HG03432 (cell line): ENCODE measurements around the gene MME.
A peak's percentile ranks its signal among the peaks of the same experiment; 100 is the strongest.
"Not testable (repeated sequence)": the region's sequence is repeated elsewhere in the genome, so short reads cannot be mapped to it uniquely, and the experiment has no call there.

Source experiments
- ATAC-seq: cut with Tn5 transposase; IDR thresholded peaks from one replicate; pipeline ENCODE4 v1.9.1; 2021; ENCODE audit warnings: mild to moderate bottlenecking, moderate library complexity; ENCODE audit not compliant: unreplicated experiment

MME gene

DNA sequence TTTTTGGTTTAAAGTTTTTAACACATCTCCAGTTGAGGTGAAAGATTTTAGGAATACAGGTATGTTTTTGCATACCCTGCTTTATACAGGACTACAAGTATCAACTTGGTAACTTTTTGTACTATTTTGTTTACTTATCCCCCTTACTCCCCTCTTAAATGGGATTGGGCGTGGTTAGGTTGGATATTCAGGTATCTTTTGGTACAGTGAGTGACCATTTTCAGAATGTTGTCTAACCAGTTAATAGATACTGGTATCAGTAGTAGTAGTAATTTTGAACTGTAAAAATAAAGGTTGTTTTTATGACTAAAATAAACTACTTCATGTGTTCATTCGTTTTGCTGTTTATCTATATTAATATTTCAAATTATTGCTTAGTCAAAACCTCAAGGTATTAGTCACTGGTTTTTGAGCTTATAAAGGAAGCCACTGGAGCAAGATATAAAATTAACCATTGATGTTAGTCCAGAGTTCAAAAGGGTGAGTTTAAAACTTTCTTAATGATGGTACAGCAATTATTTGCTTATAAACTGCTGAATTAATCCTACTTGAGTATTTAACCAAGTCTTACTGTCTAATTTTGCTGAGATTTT, 3.3 kb downstream of the MME start:
- ATAC-seq = no peak

- ATAC-seq = no peak
Measured at GRCh38 chr3:155084567-155084966, 4.4 kb downstream of the MME start.

DNA sequence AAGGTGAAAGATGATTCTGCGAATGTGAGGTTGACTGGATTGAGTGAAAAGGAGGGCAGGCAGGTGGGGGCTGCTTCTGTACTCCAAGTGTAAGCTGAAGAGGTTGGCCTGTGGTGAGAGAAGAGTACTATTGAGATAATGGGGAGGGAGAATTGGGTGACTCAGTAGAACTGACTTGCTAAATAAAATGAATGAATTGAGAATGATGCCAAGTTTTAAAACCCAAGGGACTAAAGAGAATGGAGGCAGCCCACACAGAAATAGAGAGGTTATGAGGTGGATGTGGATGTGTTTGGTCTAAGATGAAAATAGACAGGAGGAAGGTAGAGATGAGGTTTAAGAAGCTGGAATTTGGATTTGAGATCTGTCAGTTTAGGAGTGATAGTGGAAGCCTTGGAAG, 5.9 kb downstream of the MME start:
- ATAC-seq = no peak

DNA sequence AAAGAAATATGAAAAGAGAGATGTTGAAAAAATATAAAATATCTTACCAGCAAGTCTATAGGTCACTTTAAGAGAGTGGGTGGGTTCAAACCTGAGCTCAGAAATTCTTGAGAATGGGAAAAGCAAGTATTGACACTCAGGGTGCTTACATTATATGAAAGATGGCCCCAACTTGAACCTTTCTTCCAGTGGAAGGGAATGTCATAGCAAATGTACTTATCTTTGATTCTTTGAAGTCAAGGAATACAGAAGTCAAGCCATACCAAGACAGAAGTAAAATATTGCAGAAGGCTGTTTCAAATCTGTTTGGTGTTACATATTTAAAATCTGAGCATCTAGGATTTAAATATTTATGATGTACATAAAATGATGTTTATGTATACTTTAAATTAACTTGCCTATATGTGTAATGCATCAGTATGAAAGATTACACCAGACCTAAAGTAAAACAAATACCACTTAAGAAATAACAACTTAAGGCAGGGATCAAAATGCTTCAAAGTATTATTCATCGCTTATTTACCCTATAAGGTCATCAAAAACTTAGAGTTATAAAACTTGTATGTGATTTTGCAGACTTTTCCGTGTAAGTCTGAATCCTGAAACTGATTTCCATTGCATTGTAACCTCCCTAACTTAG, 8.7 kb downstream of the MME start:
- ATAC-seq = no peak

DNA sequence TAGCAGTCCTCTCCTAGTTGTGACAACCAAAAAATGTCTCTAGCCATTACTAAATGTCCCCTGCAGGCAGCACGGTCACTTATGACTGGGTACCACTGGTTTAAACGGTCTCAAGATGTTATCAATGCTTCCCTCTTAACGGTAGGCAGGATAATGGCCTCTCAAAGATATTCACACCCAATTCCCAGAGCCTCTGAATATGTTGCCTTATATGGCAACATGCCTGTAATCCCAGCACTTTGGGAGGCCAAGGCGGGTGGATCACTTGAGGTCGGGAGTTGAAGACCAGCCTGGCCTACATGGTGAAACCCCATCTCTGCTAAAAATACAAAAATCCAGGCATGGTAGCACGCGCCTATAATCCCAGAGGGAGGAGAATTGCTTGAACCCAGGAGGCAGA, 9.4 kb downstream of the MME start:
- no peak for ATAC-seq

- ATAC-seq = no peak
Measured at GRCh38 chr3:155093261-155093660, 13.1 kb downstream of the MME start.

DNA sequence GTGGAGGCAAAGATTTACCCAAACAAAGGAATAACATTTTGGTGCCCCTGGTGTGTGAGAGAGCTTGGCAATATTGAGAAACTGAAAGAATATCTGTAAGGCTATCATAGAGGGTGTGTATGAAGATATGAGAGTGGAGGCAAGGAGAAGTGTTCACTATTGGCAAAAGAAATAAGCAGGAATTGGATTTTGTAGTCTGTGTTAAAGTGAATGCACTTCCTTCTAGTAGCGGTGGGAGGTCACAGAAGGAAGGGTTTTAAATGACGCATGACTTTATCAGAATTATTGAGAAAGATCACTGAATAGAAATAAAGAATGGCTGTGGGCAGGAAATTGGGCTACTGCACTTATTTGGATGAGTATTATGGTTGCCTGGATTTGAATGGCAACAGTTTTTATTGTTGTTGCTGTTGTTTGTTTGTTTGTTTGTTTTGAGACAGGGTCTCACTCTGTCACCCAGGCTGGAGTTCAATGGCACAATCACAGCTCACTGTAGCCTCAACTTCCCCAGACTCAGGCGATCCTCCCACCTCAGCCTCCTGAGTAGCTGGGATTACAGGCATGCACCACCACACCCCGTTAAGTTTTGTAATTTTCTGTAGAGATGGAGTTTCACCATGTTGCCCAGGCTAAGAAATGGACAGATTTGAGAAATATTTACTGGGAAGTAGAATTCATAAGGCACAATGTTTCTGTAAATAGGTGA, 16.3 kb downstream of the MME start:
- no peak for ATAC-seq

GRCh38 chr3:155097009-155097349, 16.9 kb downstream of the MME start:
- no peak for ATAC-seq

- no peak for ATAC-seq
Measured at GRCh38 chr3:155101398-155101797, 21.3 kb downstream of the MME start.

DNA sequence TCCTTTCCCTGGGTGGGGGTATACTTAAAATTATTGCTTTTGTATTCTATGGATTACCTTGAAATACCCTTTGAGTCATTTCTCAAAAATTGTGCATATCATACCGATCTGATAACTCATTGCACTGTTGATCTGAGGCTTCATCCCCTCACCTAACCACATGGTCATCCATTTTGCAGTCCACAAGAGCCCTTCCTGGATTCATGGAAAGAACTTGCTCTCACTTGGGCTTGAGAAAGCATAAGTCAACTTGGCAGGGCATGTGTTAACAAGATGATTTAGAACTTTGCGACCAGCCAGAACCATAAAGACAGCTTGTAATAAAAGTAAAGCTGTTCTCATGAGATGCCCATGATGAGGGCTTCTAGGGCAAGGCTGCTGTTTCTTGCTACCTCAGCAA, 22.2 kb downstream of the MME start:
- no peak for ATAC-seq

DNA sequence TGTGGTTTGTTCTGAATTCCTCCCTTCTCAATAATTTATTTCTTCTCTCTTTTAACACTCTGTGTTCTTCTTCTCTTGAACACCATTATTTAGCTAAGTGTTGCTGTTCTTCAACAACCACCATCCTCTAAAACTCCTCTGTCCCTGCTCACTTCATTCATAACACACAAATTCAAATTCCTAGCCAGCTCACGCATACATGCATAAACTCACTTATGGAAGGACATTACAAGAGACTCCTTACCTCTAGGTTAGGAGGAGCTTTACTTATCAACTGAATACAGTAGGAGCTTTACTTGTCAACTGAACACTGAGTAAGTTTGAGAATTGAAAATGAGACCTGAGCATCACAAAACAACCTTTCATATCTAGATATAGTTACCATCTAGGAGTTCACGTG, 23.6 kb downstream of the MME start:
- no peak for ATAC-seq

GRCh38 chr3:155106119-155106518, 26.0 kb downstream of the MME start:
- ATAC-seq = no peak

DNA sequence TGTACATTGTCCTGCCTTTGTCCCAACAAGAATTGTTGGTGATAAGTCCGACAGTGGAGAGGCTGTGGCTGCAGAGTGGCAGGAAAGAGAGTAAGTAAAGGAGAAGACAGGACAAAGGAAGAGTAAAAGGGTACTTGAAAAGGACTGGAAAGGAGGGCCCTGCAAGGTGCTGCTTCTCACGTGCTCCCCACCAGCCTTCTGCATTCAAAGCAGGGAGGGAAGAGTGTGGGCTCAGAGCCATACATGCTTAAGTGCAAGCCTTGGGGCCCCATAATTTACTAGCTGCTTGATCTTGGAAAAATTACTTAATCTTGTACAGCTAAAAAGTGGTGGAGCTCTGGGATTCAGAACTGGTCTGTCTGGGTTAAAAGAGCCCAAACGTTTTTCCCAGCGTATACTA, 29.9 kb downstream of the MME start:
- no peak for ATAC-seq

DNA sequence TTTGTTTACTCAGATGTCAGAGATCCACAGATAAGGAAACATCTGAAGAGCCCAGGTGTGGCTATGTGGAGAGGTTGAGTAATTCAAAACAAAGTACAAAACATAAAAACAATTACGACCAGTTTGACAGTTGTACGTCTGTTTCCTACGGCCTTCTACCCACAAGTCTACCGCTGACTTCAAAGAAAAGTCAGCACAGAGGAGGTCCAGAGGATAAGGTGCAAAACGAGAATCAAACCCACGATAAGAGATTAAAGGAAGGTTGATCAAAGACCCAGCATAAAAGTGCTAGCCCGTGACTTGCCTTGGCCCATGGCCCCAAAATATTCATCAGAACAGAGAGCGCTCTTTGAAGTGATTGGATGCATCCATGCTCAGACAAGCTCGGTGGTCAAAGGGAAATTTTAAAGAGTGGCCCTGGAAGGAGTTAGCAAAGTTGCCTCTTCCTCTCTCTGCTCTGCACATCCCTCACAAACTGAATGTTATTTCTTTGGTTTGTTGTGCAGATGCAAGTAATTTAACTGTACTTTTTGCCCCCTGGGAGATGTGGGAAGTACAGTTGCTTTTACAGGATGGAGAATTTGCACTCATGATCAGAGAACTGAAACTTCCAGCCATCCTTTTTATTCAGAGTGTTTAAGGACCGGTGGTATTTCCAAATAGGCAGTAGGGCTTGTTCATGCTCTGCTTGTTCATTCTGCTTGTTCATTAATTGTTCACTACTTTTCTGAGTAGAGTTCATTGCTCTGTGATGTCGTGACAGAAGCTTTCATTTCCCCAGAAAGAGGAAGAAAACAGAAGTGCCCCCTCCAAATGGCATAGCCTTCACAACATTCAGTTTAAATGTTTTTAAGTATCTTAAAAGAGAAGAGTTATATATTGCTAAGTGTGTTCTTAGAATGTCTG, 31.1 kb downstream of the MME start:
- no peak for ATAC-seq

GRCh38 chr3:155111971-155112370, 31.9 kb downstream of the MME start:
- ATAC-seq = no peak

DNA sequence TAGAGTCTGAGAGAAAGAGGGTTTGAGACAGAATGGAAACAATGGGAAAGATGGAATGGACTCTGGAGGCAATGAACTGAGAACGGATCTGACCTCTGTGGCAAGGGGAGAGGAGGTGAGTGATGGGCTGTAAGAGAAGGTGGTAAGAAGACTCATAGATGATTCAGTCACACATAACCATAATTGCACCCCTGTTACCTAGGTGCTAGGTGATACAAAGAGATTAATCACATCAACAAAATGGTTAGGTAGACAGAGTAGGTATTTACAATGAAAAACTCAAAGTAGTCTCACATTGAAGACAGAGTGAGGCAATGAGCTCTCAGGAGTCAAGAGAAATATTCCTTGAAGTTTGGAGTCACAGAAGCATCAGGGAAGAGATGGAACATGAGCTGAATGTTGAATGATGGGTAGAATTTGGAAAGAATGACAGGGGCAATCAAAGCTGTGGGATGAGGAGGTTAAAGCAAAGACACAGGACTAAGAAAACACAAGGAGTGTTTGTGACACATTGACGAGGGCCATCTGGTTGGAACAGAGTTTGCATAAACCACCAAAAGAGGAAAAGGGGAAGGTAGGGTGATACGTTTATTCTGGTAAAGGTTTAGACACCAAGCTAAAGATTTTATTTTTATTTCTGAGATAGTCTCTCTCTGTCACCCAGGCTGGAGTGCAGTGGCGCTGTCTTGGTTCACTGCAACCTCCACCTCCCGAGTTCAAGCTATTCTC, 32.7 kb downstream of the MME start:
- no peak for ATAC-seq

DNA sequence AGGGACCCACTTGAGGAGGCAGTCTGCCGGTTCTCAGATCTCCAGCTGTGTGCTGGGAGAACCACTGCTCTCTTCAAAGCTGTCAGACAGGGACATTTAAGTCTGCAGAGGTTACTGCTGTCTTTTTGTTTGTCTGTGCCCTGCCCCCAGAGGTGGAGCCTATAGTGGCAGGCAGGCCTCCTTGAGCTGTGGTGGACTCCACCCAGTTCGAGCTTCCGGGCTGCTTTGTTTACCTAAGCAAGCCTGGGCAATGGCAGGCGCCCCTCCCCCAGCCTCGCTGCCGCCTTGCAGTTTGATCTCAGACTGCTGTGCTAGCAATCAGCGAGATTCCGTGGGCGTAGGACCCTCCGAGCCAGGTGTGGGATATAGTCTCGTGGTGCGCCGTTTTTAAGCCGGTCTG, 44.6 kb downstream of the MME start:
- not testable (repeated sequence) for ATAC-seq

- no peak for ATAC-seq
Measured at GRCh38 chr3:155129396-155129795, 49.3 kb downstream of the MME start.

DNA sequence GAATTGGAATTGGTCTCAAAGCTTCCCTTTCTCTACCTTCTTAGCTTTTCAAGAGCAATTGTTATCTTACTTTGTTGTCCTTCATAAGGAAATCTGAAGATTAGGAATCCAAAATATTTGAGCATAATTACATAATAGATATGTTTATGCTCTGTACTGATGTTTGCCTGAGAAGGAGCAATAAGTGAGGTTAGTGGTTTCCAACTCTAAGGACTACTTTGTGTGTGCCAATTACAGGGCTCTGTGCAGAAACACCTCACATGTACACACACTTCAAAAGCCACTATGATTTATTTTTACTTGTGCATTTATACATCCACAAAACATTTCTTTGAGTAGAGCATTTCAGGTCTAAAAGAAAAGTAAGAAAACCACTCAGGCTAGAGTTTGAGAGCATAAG, 49.9 kb downstream of the MME start:
- ATAC-seq = no peak

DNA sequence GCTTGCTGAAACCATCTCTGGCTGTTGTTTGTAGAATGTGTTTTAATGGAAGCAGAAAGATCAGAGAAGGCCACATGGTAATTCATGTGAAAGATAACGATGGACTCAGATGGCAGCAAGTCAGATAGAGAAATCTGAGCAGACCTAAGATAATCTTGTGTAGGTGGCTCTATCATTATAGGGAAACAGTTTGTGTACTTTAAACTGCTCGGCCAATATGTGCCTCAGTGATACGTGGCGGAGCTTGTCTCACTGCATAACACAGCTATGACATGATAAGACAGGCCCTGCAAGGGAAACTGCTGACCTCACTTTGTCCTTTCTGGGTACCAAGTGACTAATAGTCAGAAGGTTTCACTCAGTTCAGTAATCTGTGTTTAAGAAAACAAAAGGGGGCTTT, 51.0 kb downstream of the MME start:
- peak; percentile 98 for ATAC-seq

- ATAC-seq = not testable (repeated sequence)
Measured at GRCh38 chr3:155134311-155134710, 54.2 kb downstream of the MME start.
